Endothelial cell of umbilical vein (primary cell): Measurements from ENCODE around the gene KLHL11. TPM values are rescaled to one million over a fixed set of nuclear protein-coding genes. Genes with fewer than 3 reads are reported as not detected.
A peak's percentile ranks its signal among the peaks of the same experiment; 100 is the strongest.

Experiments used
- BruUV-seq: library from RNA; stranded (reverse); fragments of 400-500 nt; replicated peaks from 2 replicates; lab custom pipeline; 2021; lab: Mats Ljungman, UMichigan
- CTCF ChIA-PET: fragments of 300-600, 350-600 bp; sonication (Branson Sonifier 250); formaldehyde crosslinking; loops from one replicate; lab custom pipeline; 2021; ENCODE audit warnings: antibody characterized with exemption, inconsistent platforms; lab: Charles Lee
- POLR2A ChIA-PET: fragments of 300-600, 350-600 bp; sonication (Branson Sonifier 250); formaldehyde crosslinking; loops from one replicate; lab custom pipeline; 2021; ENCODE audit warnings: antibody characterized with exemption, inconsistent platforms; lab: Charles Lee
- DNase-seq: peaks from one replicate; pipeline ENCODE4 v3.0.0-alpha.2; 2011; ENCODE audit warnings: low read depth, low spot score
- FAIRE-seq: peaks from 2 replicates; lab custom pipeline; 2011; peaks lifted over from hg19 to GRCh38; lab: Jason Lieb, UNC
- H2AFZ ChIP-seq: 2 replicates; pipeline ENCODE4 v1.6.0; 2012; ENCODE audit warnings: low read depth, low read length, control low read depth, inconsistent platforms
- H3K27ac ChIP-seq: 2 replicates; pipeline ENCODE4 v1.5.1; 2011; ENCODE audit warnings: low read depth, mild to moderate bottlenecking, control low read depth, low read length, moderate library complexity; ENCODE audit not compliant: insufficient read depth
- H3K27me3 ChIP-seq, 2 experiments: 2 replicates each; pipeline versions ENCODE4 v1.6.0 to v1.6.1; 2011; ENCODE audit warnings: low read length in 2 of 2, mixed read lengths in 1 of 2; ENCODE audit not compliant: control insufficient read depth in 2 of 2, insufficient read depth in 2 of 2
- H3K36me3 ChIP-seq, 2 experiments: 2 replicates in 1 of 2; 3 replicates in 1 of 2; pipeline ENCODE4 v1.5.1; 2011; ENCODE audit warnings: low read length in 2 of 2, mild to moderate bottlenecking in 1 of 2, moderate library complexity in 1 of 2; ENCODE audit not compliant: control insufficient read depth in 2 of 2, insufficient read depth in 2 of 2; ENCODE audit errors: extremely low read depth in 1 of 2
- H3K4me1 ChIP-seq: 3 replicates; pipeline ENCODE4 v1.5.1; 2011; ENCODE audit warnings: mild to moderate bottlenecking, low read length; ENCODE audit not compliant: control insufficient read depth, insufficient read depth; ENCODE audit errors: extremely low read depth
- H3K4me2 ChIP-seq: 2 replicates; pipeline ENCODE4 v1.6.1; 2011; ENCODE audit warnings: low read length, control low read depth, mixed read lengths; ENCODE audit not compliant: insufficient read depth
- H3K4me3 ChIP-seq, 3 experiments: fragments of 200-600 bp in 1 of 3; sonication (generic), shearing (Covaris generic) in 1 of 3; replicated peaks in 1 of 3; 2 replicates each; pipeline ENCODE4 v1.5.1; 2011 to 2016; ENCODE audit warnings: control low read depth in 3 of 3, low read length in 3 of 3, mild to moderate bottlenecking in 2 of 3, inconsistent platforms in 1 of 3, low read depth in 1 of 3, moderate library complexity in 1 of 3; ENCODE audit not compliant: insufficient read depth in 1 of 3
- H3K79me2 ChIP-seq: 2 replicates; pipeline ENCODE4 v1.6.0; 2012; ENCODE audit warnings: low read length, inconsistent platforms; ENCODE audit not compliant: control insufficient read depth, insufficient read depth
- H3K9ac ChIP-seq: replicated peaks from 2 replicates; pipeline ENCODE3; 2011; ENCODE audit warnings: low read length, control low read depth; ENCODE audit not compliant: insufficient read depth; ENCODE audit errors: extremely low read depth
- H3K9me1 ChIP-seq: replicated peaks from 3 replicates; pipeline ENCODE4 v1.6.0; 2011; ENCODE audit warnings: mild to moderate bottlenecking, low read length; ENCODE audit not compliant: control insufficient read depth, insufficient read depth; ENCODE audit errors: extremely low read depth
- H3K9me3 ChIP-seq: replicated peaks from 2 replicates; pipeline ENCODE4 v1.5.1; 2012; ENCODE audit warnings: low read length, inconsistent platforms; ENCODE audit not compliant: control insufficient read depth, insufficient read depth
- H4K20me1 ChIP-seq: replicated peaks from 2 replicates; pipeline ENCODE3; 2011; ENCODE audit warnings: mild to moderate bottlenecking, low read length; ENCODE audit not compliant: control insufficient read depth, insufficient read depth; ENCODE audit errors: extremely low read depth
- EZH2 ChIP-seq: IDR thresholded peaks from 2 replicates; pipeline ENCODE4 v1.6.1; 2012; ENCODE audit warnings: borderline replicate concordance, low read depth, mild to moderate bottlenecking, moderate library complexity, low read length, inconsistent platforms; ENCODE audit not compliant: severe bottlenecking
- FOS ChIP-seq: IDR thresholded peaks from 2 replicates; pipeline ENCODE4 v1.6.1; 2011; ENCODE audit warnings: mild to moderate bottlenecking, low read length, moderate library complexity, borderline replicate concordance; ENCODE audit not compliant: insufficient read depth
- GATA2 ChIP-seq: IDR thresholded peaks from 2 replicates; pipeline ENCODE4 v1.7.0; 2011; ENCODE audit warnings: low read depth, mild to moderate bottlenecking, moderate library complexity, mixed read lengths, low read length; ENCODE audit not compliant: insufficient read length, insufficient read depth
- MYC ChIP-seq: IDR thresholded peaks from one replicate; pipeline ENCODE4 v1.6.1; 2011; ENCODE audit warnings: mild to moderate bottlenecking, low read depth, low read length
- POLR2A ChIP-seq: IDR thresholded peaks from 2 replicates; pipeline ENCODE4 v1.6.1; 2012; ENCODE audit warnings: low read depth, mild to moderate bottlenecking, control low read depth, low read length
- POLR2AphosphoS5 ChIP-seq: IDR thresholded peaks from 2 replicates; pipeline ENCODE4 v1.6.1; 2012; ENCODE audit warnings: low read depth, mild to moderate bottlenecking, control low read depth, low read length, moderate library complexity; ENCODE audit not compliant: insufficient read depth
- dilution Hi-C: fragments of 300-500 bp; cut with MboI; formaldehyde crosslinking; loops from one replicate; pipeline ENCODE4 v1.15.0; 2019; ENCODE audit warnings: low sequenced_read_pairs; ENCODE audit not compliant: extremely low pct_ligation_motif_present
- intact Hi-C: fragments of 100-400 bp; cut with micrococcal nuclease; formaldehyde crosslinking; loops from one replicate; pipeline ENCODE4 v1.10.0; 2022
- polyA plus RNA-seq, 4 experiments: library from polyadenylated mRNA; depleted of rRNA in 3 of 4; stranded (reverse) in 3 of 4; unstranded in 1 of 4; fragments of >200 nt; gene quantifications; 2 replicates each; pipeline versions ENCODE4 v1.2.1 to v1.2.3, GENCODE V29; 2011 to 2012; ENCODE audit warnings: missing spikeins in 1 of 4
- total RNA-seq: library from RNA; stranded (reverse); gene quantifications from 2 replicates; pipeline ENCODE4 v1.2.3, GENCODE V29; 2021
- TF ChIP-seq, protein P1 (sequence below), 2 donors: IDR thresholded peaks; 1 replicate in 1 of 2; 2 replicates in 1 of 2; pipeline ENCODE4 v1.5.1; 2011; ENCODE audit warnings: low read length in 2 of 2, mild to moderate bottlenecking in 2 of 2, moderate library complexity in 2 of 2, control low read depth in 1 of 2, inconsistent platforms in 1 of 2, low read depth in 1 of 2; ENCODE audit not compliant: insufficient read depth in 1 of 2; ENCODE audit errors: extremely low read depth in 1 of 2

Gene KLHL11
- total and polyA plus RNA-seq, 2 donors (not counting 3 experiments of a cell fraction or from before 2014, with no cell fraction given): 3.1 to 11.0 TPM

- dilution Hi-C loops: no loop called here
- ChIA-PET POLR2A (no interaction called here), CTCF (interaction anchor here (1.1 to 1.2 kb wide), 2 partner anchors 9 to 52 kb away, joined by 3 to 4 read pairs; no protein-coding TSS in a partner anchor)
- Histone ChIP-seq H3K4me3 (no peak overlapping the region), H4K20me1 (no peaks in the 10 kb centered on the region), H3K9ac (no peak overlapping the region), H3K79me2 (peaks cover 53% of the 10 kb centered on the region), H3K9me1 (no peaks in the 10 kb centered on the region), H3K4me2 (no peak overlapping the region), H3K4me1 (peaks cover under 1% of the 10 kb centered on the region), H2AFZ (no peak overlapping the region), H3K27ac (no peak overlapping the region), H3K27me3 (no peaks in the 10 kb centered on the region), H3K36me3 (peaks cover 41 to 55% of the 10 kb centered on the region in 2 experiments), H3K9me3 (no peaks in the 10 kb centered on the region)
- no TSS peak for BruUV-seq
- DNase-seq: no peak
- no peak for FAIRE-seq
- intact Hi-C loops: no loop called here
- TF ChIP-seq FOS: no peak
- TF ChIP-seq EZH2: no peak
- TF ChIP-seq MYC: no peak
- TF ChIP-seq GATA2: no peak
- TF ChIP-seq POLR2AphosphoS5: no peak
Observed at GRCh38 chr17:41910701-41911391, 45.6 kb upstream of the KLHL11 start.

- H3K4me3 ChIP-seq: no peak overlapping the region
- peaks cover 45 to 72% of the 10 kb centered on the region in 2 experiments for H3K36me3 ChIP-seq
- ChIA-PET CTCF (no interaction called here), POLR2A (no interaction called here)
- no peak overlapping the region for H3K4me2 ChIP-seq
- no peaks in the 10 kb centered on the region for H3K27me3 ChIP-seq
- H3K27ac ChIP-seq: no peak overlapping the region
- no peaks in the 10 kb centered on the region for H3K4me1 ChIP-seq
- no peak overlapping the region for H3K9ac ChIP-seq
- H2AFZ ChIP-seq: no peak overlapping the region
- peaks cover 35% of the 10 kb centered on the region for H3K79me2 ChIP-seq
- FAIRE-seq (no peak), DNase-seq (no peak)
- intact Hi-C loops (no loop called here), dilution Hi-C loops (no loop called here)
- H3K9me1 ChIP-seq: no peaks in the 10 kb centered on the region
- no peaks in the 10 kb centered on the region for H4K20me1 ChIP-seq
- H3K9me3 ChIP-seq: no peaks in the 10 kb centered on the region
- BruUV-seq: no TSS peak
- TF ChIP-seq POLR2AphosphoS5: peak; percentile 11
- peak; percentile 20 for TF ChIP-seq POLR2A
- TF ChIP-seq, protein P1, sequence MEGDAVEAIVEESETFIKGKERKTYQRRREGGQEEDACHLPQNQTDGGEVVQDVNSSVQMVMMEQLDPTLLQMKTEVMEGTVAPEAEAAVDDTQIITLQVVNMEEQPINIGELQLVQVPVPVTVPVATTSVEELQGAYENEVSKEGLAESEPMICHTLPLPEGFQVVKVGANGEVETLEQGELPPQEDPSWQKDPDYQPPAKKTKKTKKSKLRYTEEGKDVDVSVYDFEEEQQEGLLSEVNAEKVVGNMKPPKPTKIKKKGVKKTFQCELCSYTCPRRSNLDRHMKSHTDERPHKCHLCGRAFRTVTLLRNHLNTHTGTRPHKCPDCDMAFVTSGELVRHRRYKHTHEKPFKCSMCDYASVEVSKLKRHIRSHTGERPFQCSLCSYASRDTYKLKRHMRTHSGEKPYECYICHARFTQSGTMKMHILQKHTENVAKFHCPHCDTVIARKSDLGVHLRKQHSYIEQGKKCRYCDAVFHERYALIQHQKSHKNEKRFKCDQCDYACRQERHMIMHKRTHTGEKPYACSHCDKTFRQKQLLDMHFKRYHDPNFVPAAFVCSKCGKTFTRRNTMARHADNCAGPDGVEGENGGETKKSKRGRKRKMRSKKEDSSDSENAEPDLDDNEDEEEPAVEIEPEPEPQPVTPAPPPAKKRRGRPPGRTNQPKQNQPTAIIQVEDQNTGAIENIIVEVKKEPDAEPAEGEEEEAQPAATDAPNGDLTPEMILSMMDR (IDR thresholded peaks at IDR 0.05; ENCODE audit: extremely low read depth in 1 of 2, insufficient read depth in 1 of 2, low read depth in 1 of 2, low read length in 2 of 2): no peak
Observed at GRCh38 chr17:41909088-41909487, 43.9 kb upstream of the KLHL11 start.
